Osteoblast (primary cell): ENCODE measurements around the gene PSKH1. TPM values are rescaled to one million over a fixed set of nuclear protein-coding genes. Genes with fewer than 3 reads are reported as not detected.

ENCODE experiments used
- DNase-seq: peaks from one replicate; pipeline ENCODE4 v3.0.0; 2011; ENCODE audit warnings: low spot score, mixed read lengths; ENCODE audit not compliant: insufficient read length; ENCODE audit errors: missing footprints
- H2AFZ ChIP-seq: 2 replicates; pipeline ENCODE4 v1.6.0; 2011; ENCODE audit warnings: mild to moderate bottlenecking, low read length
- H3K27ac ChIP-seq: 2 replicates; pipeline ENCODE4 v1.5.1; 2011; ENCODE audit warnings: mild to moderate bottlenecking, low read depth, low read length, moderate library complexity
- H3K27me3 ChIP-seq: 2 replicates; pipeline ENCODE4 v1.6.0; 2012; ENCODE audit warnings: mild to moderate bottlenecking, control low read depth, inconsistent platforms, low read length, moderate library complexity; ENCODE audit not compliant: insufficient read depth
- H3K36me3 ChIP-seq: 2 replicates; pipeline ENCODE4 v1.5.1; 2011; ENCODE audit warnings: mild to moderate bottlenecking, low read length, control low read depth, moderate library complexity; ENCODE audit not compliant: insufficient read depth
- H3K4me1 ChIP-seq: 2 replicates; pipeline ENCODE4 v1.5.1; 2011; ENCODE audit warnings: mild to moderate bottlenecking, low read length, control low read depth, moderate library complexity; ENCODE audit not compliant: insufficient read depth
- H3K4me2 ChIP-seq: 2 replicates; pipeline ENCODE4 v1.6.0; 2011; ENCODE audit warnings: mild to moderate bottlenecking, low read length; ENCODE audit not compliant: insufficient read depth
- H3K4me3 ChIP-seq: fragments of 200-600 bp; sonication (generic); 3 replicates; pipeline ENCODE4 v1.5.1; 2012; ENCODE audit warnings: mild to moderate bottlenecking, low read length, inconsistent platforms; ENCODE audit not compliant: insufficient read depth
- H3K79me2 ChIP-seq: 2 replicates; pipeline ENCODE4 v1.6.0; 2012; ENCODE audit warnings: mild to moderate bottlenecking, low read length, control low read depth, inconsistent platforms; ENCODE audit not compliant: insufficient read depth
- H3K9me3 ChIP-seq: 2 replicates; pipeline ENCODE4 v1.5.1; 2011; ENCODE audit warnings: low read depth, low read length, control low read depth
- H4K20me1 ChIP-seq: 2 replicates; pipeline ENCODE4 v1.6.0; 2012; ENCODE audit warnings: mild to moderate bottlenecking, low read length, control low read depth; ENCODE audit not compliant: insufficient read depth
- CTCF ChIP-seq: IDR thresholded peaks from 2 replicates; pipeline ENCODE4 v1.5.1; 2011; ENCODE audit warnings: mild to moderate bottlenecking, low read depth, low read length, moderate library complexity; ENCODE audit errors: extremely low read depth
- total RNA-seq: library from RNA; depleted of rRNA; stranded (reverse); fragments of >200 nt; gene quantifications from 2 replicates; pipeline ENCODE4 v1.2.3, GENCODE V29; 2012

The PSKH1 gene
- total RNA-seq, 1 donor, result 18.5 TPM

- Histone ChIP-seq H4K20me1 (peaks cover 23% of the 10 kb centered on the region), H3K79me2 (peaks cover 74% of the 10 kb centered on the region), H3K4me2 (peak overlapping the region; percentile 87), H3K4me3 (peak overlapping the region; percentile 98), H3K4me1 (peaks cover 44% of the 10 kb centered on the region), H3K27ac (peak overlapping the region; percentile 86), H3K9me3 (no peaks in the 10 kb centered on the region), H3K27me3 (no peaks in the 10 kb centered on the region), H3K36me3 (peaks cover 7% of the 10 kb centered on the region), H2AFZ (peak overlapping the region; percentile 82)
- DNase-seq, result no peak
- TF ChIP-seq CTCF, result no peak
Observed at GRCh38 chr16:67846063-67846319, 47.1 kb upstream of the PSKH1 start.

DNA sequence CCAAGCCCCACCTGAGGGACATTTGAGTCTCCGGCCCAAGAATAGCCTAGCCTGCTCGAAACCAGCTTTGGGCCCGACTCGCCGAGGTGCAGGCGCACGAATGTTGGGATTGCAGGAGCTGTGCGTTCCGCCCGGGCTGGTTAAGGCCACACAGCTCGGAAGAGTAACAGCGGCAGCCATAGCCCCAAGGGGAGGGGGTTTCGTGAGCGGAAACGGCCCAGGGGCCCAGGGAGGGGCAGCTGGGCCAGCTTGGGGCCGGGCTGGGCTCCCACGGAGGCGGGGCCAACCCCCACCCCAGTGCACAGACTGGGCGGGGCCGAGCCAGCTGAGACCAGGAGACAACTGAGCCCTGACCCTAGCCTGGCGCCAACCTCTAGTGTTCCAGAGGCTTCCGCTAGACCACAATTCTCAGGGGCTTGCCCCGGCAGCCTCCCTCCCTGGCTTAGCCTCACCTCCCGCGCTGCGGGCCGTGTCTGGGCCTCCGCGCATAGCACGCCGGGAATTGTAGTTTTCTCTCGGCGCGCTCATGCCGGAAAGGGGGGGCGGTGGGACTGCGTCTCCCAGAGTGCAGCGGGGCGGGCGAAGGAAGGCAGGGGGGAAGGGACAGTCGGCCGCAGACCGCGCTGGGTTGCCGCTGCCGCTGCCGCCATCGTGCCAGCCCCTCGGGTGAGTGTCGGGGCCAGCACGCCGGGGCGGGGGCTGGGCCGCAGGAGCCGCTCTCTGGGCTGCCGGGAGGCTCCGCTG, 46.6 kb upstream of the PSKH1 start, which contains the start of gene NUTF2:
TSS of gene NUTF2 (plus strand) at position 614 of the 744 bp plus-strand sequence. CDS start 18,198 bp downstream, outside the sequence.
- H3K27me3 ChIP-seq, result no peaks in the 10 kb centered on the region
- peak within 1 kb of the TSS; percentile 86 for H3K27ac ChIP-seq
- H4K20me1 ChIP-seq, result peaks cover 26% of the 10 kb centered on the region
- peak; percentile 99 for DNase-seq
- no peaks in the 10 kb centered on the region for H3K9me3 ChIP-seq
- peak within 1 kb of the TSS; percentile 82 for H2AFZ ChIP-seq
- peaks cover 42% of the 10 kb centered on the region for H3K4me1 ChIP-seq
- peak within 1 kb of the TSS; percentile 98 for H3K4me3 ChIP-seq
- H3K79me2 ChIP-seq, result peaks cover 78% of the 10 kb centered on the region
- no peak for TF ChIP-seq CTCF
- H3K4me2 ChIP-seq, result peak within 1 kb of the TSS; percentile 96
- peaks cover 7% of the 10 kb centered on the region for H3K36me3 ChIP-seq

DNA sequence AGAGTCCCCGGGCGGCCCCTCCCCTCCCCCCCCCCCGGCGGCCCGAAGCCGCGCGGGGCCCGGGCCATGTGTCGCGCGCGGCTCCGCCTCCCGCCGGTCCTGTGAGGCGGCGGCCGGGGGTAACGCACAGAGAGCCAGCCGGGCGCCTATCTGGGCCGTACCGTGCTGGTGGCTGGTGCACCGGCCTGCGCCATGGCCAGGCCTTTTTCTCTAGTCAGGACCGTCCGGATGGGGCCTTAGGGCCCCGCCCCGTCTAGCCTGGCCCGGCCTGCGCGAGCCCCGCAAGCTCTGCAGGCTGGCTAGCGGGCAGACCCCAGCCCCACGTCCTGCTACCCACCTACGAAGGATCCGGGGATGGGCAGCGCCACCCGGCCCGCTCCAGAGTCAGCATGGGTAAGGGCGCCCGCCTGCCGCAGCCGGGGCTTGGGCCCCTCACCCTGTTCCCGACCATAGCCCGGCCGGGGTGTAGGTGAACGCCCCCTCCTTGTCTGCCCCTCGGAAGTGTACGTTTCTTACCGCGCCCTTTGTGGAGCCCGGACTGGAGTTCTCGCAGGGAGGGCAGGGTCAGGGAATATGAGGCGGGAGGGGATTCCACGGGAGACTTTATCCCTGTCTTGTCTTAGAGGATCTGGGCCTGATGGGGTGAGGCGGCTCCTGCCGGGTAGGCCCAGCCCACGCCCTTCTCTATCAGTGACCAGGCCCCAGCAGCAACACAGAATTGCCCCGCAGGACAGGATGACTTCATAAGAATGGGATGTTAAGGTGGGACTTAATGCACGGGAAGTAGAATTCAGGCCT, 45.8 kb upstream of the PSKH1 start, which contains the start of gene CENPT:
TSS of gene CENPT (minus strand) at position 630 of the 798 bp plus-strand sequence. CDS start 13,834 bp downstream, outside the sequence.
- peak; percentile 98 for DNase-seq
- Histone ChIP-seq H3K27ac (peak within 1 kb of the TSS; percentile 86), H3K36me3 (peaks cover 7% of the 10 kb centered on the region), H3K79me2 (peaks cover 86% of the 10 kb centered on the region), H2AFZ (peak within 1 kb of the TSS; percentile 82), H3K4me3 (peak within 1 kb of the TSS; percentile 98), H4K20me1 (peaks cover 29% of the 10 kb centered on the region), H3K9me3 (no peaks in the 10 kb centered on the region), H3K27me3 (no peaks in the 10 kb centered on the region), H3K4me2 (peak within 1 kb of the TSS; percentile 96), H3K4me1 (peaks cover 40% of the 10 kb centered on the region)
- TF ChIP-seq CTCF, result no peak

- Histone ChIP-seq H4K20me1 (peaks cover 31% of the 10 kb centered on the region), H3K4me1 (peaks cover 37% of the 10 kb centered on the region), H3K79me2 (peaks cover 89% of the 10 kb centered on the region), H3K27me3 (no peaks in the 10 kb centered on the region), H3K27ac (peak overlapping the region; percentile 86), H2AFZ (no peak overlapping the region), H3K4me2 (peak overlapping the region; percentile 96), H3K4me3 (peak overlapping the region; percentile 98), H3K36me3 (peaks cover 7% of the 10 kb centered on the region), H3K9me3 (no peaks in the 10 kb centered on the region)
- no peak for DNase-seq
- no peak for TF ChIP-seq CTCF
Observed at GRCh38 chr16:67848118-67848517, 44.9 kb upstream of the PSKH1 start.
